Lung (tissue), 12 donors: ENCODE measurements around the gene PLXNB3. TPM values are rescaled to one million over a fixed set of nuclear protein-coding genes. Genes with fewer than 3 reads are reported as not detected.
A peak's percentile ranks its signal among the peaks of the same experiment; 100 is the strongest.
"Not testable (repeated sequence)": the region's sequence is repeated elsewhere in the genome, so short reads cannot be mapped to it uniquely, and the experiment has no call there.

Source experiments
- ATAC-seq: fragments of 200-7000 bp; cut with Tn5 transposase; one replicate; pipeline ENCODE4 v1.9.1; 2020; ENCODE audit warnings: moderate number of reproducible peaks; ENCODE audit not compliant: insufficient read depth, low FRiP score
- DNase-seq, 3 donors: peaks; one replicate each; pipeline ENCODE4 v3.0.0-alpha.2; 2013 to 2017
- H3K27ac ChIP-seq, 2 donors: one replicate each; pipeline ENCODE4 v1.5.1; 2013; ENCODE audit warnings: mild to moderate bottlenecking in 2 of 2, moderate library complexity in 2 of 2, control low read depth in 1 of 2, inconsistent platforms in 1 of 2, low read depth in 1 of 2, low read length in 1 of 2
- H3K27me3 ChIP-seq, 3 donors: one replicate each; pipeline ENCODE4 v1.5.1; 2013; ENCODE audit warnings: low read length in 2 of 3; ENCODE audit not compliant: control insufficient read depth in 3 of 3, insufficient read depth in 3 of 3
- H3K36me3 ChIP-seq, 4 donors: one replicate each; pipeline ENCODE4 v1.5.1; 2013; ENCODE audit warnings: low read length in 4 of 4, mild to moderate bottlenecking in 1 of 4, moderate library complexity in 1 of 4; ENCODE audit not compliant: control insufficient read depth in 4 of 4, insufficient read depth in 4 of 4
- H3K4me1 ChIP-seq, 5 donors: one replicate each; pipeline ENCODE4 v1.5.1; 2013; ENCODE audit warnings: low read length in 5 of 5, mild to moderate bottlenecking in 2 of 5, moderate library complexity in 1 of 5; ENCODE audit not compliant: control insufficient read depth in 5 of 5, insufficient read depth in 5 of 5
- H3K4me3 ChIP-seq: one replicate; pipeline ENCODE4 v1.5.1; 2013; ENCODE audit warnings: mild to moderate bottlenecking, control low read depth, moderate library complexity
- H3K9ac ChIP-seq, 2 donors: one replicate each; pipeline ENCODE4 v1.5.1; 2013; ENCODE audit warnings: low read length in 2 of 2, control low read depth in 1 of 2; ENCODE audit not compliant: insufficient read depth in 1 of 2
- H3K9me3 ChIP-seq, 4 donors: one replicate each; pipeline ENCODE4 v1.5.1; 2013; ENCODE audit warnings: low read length in 3 of 4, mild to moderate bottlenecking in 1 of 4, moderate library complexity in 1 of 4; ENCODE audit not compliant: control insufficient read depth in 4 of 4, insufficient read depth in 3 of 4
- WGBS, 2 donors: extraction: QIAGEN DNeasy Blood & Tissue Kit; methylation state at CpG; one replicate each; pipeline ENCODE4 v1.1.7; 2013; 5-methylcytosine and 5-hydroxymethylcytosine counted together
- polyA plus RNA-seq, 2 donors: library from polyadenylated mRNA; stranded (reverse); fragments of 200-250 nt; gene quantifications; one replicate each; pipeline ENCODE4 v1.2.1, GENCODE V29; 2013
- total RNA-seq, 2 donors: library from RNA; depleted of rRNA in 1 of 2; stranded (reverse); fragments of >200 nt in 1 of 2; gene quantifications; one replicate each; pipeline ENCODE4 v1.2.1, GENCODE V29; 2014 to 2021
- TF ChIP-seq, protein P1 (sequence below): IDR thresholded peaks from 2 replicates; pipeline ENCODE4 v1.5.1; 2012; ENCODE audit warnings: mild to moderate bottlenecking; ENCODE audit errors: control extremely low read depth, extremely low read depth
- donor health status: control.
- donor health status: control.
- donor health status: Bipolar disorder and iron deficiency.
- donor health status: healthy.
- donor health status: DM: yes; HTN: yes; CAD: no.

PLXNB3 gene
- total and polyA plus RNA-seq, 4 donors = 1.0 to 2.6 (median 1.5) TPM

DNA sequence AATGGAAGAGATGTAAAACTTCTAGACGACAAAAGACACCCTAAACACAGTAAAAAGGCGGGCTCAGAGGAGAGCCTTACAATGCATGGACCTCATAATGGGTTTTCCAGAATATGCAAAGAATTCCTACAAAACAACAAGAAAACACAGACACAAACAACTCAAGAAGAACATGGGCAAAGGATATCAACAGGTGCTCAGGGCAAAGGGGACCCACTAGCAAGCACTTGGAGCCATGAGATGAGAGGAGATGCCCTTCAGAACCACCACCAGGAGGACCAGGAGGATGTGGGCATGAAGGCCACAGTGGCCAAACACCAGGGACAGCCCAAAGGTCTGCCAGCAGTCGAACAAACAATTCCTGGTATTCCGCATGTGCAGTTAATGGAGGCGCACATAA, 49.1 kb downstream of the PLXNB3 start:
- H3K9ac ChIP-seq = no peak overlapping the region
- H3K4me3 ChIP-seq = no peak overlapping the region
- DNase-seq = no peak
- H3K9me3 ChIP-seq = peaks cover 0 to 16% (median 2%) of the 10 kb centered on the region in 4 donors
- no peaks in the 10 kb centered on the region for H3K4me1 ChIP-seq
- WGBS, 2 donors = 90 to 92% methylated on average over 5 of the region's 5 CpGs
- TF ChIP-seq, protein P1, sequence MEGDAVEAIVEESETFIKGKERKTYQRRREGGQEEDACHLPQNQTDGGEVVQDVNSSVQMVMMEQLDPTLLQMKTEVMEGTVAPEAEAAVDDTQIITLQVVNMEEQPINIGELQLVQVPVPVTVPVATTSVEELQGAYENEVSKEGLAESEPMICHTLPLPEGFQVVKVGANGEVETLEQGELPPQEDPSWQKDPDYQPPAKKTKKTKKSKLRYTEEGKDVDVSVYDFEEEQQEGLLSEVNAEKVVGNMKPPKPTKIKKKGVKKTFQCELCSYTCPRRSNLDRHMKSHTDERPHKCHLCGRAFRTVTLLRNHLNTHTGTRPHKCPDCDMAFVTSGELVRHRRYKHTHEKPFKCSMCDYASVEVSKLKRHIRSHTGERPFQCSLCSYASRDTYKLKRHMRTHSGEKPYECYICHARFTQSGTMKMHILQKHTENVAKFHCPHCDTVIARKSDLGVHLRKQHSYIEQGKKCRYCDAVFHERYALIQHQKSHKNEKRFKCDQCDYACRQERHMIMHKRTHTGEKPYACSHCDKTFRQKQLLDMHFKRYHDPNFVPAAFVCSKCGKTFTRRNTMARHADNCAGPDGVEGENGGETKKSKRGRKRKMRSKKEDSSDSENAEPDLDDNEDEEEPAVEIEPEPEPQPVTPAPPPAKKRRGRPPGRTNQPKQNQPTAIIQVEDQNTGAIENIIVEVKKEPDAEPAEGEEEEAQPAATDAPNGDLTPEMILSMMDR = no peak
- no peaks in the 10 kb centered on the region for H3K36me3 ChIP-seq
- peaks cover 0 to 5% (median 0%) of the 10 kb centered on the region in 3 donors for H3K27me3 ChIP-seq
- no peak for ATAC-seq
- no peak overlapping the region for H3K27ac ChIP-seq

DNA sequence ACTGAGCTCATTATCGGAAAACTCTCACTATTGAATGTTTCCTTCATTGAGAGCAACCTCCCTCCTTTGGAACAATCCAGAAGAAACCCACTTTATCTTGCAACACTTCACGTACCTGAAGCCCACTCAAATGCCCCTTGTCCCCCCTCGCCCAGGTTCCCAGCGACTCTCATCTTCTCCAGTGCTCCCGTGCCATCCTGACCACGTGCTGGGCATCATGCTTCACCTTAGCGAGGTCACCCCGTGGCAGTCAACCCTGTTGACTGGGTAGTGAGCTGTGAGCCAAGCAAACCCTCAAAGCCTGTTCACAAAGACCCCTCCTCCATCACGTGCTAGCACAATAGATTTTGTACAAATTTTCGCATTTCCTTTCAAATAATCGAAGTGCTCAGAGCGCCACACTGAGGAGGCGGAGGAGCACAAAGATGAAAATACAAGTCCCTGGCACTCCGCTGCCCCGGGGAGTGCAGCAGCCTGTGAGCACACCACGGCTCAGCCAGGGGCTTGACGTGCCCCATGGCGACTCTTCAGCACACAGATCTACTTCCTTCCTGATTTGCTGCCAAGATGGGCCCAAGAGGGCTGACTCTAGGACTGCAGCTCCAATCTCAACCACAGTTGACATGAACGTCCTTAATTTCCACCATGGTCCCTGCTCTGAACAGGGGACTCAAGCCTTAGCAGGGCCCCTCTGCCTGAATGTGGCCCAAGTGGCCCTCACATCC, 50.7 kb downstream of the PLXNB3 start:
- DNase-seq (peak in 1 of 3 donors; percentile 7), ATAC-seq (no peak)
- TF ChIP-seq, protein P1 = no peak
- peaks cover 0 to 4% (median 0%) of the 10 kb centered on the region in 5 donors for H3K4me1 ChIP-seq
- H3K27me3 ChIP-seq = peaks cover 0 to 5% (median 0%) of the 10 kb centered on the region in 3 donors
- peaks cover 0 to 12% (median 2%) of the 10 kb centered on the region in 4 donors for H3K9me3 ChIP-seq
- H3K9ac ChIP-seq = no peak overlapping the region
- H3K27ac ChIP-seq = no peak overlapping the region
- H3K36me3 ChIP-seq = no peaks in the 10 kb centered on the region
- no peak overlapping the region for H3K4me3 ChIP-seq
- WGBS, 2 donors = 63 to 70% methylated on average over 19 of the region's 19 CpGs

DNA sequence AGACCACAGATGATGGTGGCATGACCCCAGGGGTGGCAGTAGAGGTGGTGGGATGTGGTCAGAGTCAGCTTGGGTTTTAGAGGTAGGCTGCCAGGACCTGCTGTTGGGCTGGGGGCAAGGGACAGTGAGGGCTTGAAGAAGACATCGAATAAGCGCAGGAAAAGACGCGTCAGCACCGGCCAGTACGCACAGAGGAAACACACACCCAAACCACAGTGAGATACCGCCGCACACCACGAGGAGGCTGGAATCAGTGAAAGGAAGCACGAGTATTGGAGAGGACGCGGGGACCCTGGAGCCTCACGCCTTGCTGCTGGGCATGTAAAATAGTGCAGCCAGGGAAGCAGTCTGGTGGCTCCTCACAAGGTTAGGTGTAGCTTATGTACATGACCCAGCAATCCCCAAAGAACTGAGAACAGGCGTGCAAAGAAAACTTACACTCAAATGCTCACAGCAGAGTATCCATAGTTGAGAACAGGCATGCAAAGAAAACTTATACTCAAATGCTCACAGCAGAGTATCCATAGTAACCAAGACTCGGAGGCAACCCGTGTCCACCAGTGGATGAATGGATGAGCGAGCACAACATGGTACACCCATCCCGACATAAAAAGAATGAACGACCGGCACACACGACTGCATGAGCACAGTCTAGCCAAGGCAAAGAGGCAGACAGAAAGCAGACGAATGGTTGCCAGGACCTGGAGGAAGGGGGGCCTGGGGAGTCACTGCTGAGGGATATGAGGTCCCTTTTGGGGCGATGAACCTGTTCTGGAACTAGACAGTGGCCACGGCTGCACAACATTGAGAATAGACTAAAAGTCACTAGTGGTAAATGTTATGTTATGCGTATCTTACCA, 53.0 kb downstream of the PLXNB3 start:
- Histone ChIP-seq H3K27ac (no peak overlapping the region), H3K4me3 (no peak overlapping the region), H3K9me3 (peaks cover 0 to 5% (median under 1%) of the 10 kb centered on the region in 4 donors), H3K36me3 (no peaks in the 10 kb centered on the region), H3K9ac (no peak overlapping the region), H3K4me1 (peaks cover 0 to 4% (median 0%) of the 10 kb centered on the region in 5 donors), H3K27me3 (peaks cover 0 to 5% (median 0%) of the 10 kb centered on the region in 3 donors)
- TF ChIP-seq, protein P1 = no peak
- ATAC-seq = no peak
- DNase-seq = no peak
- 45 to 74% methylated on average over 25 of the region's 25 CpGs for WGBS, 2 donors

DNA sequence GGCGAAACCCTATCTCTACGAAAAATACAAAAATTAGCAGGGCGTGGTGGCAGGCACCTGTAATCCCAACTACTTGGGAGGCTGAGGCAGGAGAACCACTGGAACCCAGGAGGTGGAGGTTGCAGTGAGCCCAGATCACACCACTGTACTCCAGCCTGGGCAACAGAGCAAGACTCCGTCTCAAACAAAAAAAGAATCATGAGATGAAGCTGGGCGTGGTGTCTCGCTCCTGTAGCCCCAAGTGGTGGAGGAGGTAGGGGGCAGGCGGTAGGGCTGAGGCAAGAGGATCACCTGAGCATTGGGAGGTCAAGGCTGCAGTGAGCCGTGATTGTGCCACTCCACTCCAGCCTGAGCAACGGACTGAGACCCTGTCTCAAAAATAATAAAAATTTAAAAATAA, 54.0 kb downstream of the PLXNB3 start:
- not testable (repeated sequence) for H3K27ac ChIP-seq, H3K4me3 ChIP-seq, ATAC-seq, DNase-seq, H3K4me1 ChIP-seq, H3K36me3 ChIP-seq, H3K9ac ChIP-seq, H3K9me3 ChIP-seq, H3K27me3 ChIP-seq
- 88 to 99% methylated on average over 9 of the region's 9 CpGs for WGBS, 2 donors
